ENCODE results near the gene PRELID3B.

Gene PRELID3B

GRCh38 chr20:59004763-59005522 lies 37.6 kb downstream of the PRELID3B start:
- H3K4me3 ChIP-seq: peak overlapping the region; percentile 80 to 90
- intact Hi-C loops (cut with DNase I; ENCODE audit: low total_unique reads): no loop called here
- no peaks in the 10 kb centered on the region for H3K9me3 ChIP-seq
- H3K27ac ChIP-seq: peak overlapping the region; percentile 86 to 94
- peaks cover 11 to 29% (median 20%) of the 10 kb centered on the region in 3 donors for H3K36me3 ChIP-seq
- peak; percentile 67 to 80 for DNase-seq
- H3K27me3 ChIP-seq: no peaks in the 10 kb centered on the region
- no peak for TF ChIP-seq CTCF (IDR thresholded peaks at IDR 0.05)
- H3K4me1 ChIP-seq: peaks cover 0 to 55% (median 35%) of the 10 kb centered on the region in 4 donors

- Histone ChIP-seq H3K27me3 (no peaks in the 10 kb centered on the region), H3K9me3 (no peaks in the 10 kb centered on the region), H3K27ac (peak overlapping the region; percentile 86 to 94), H3K4me3 (peak overlapping the region in 1 of 2 donors; percentile 90), H3K36me3 (peaks cover 11 to 34% (median 22%) of the 10 kb centered on the region in 3 donors), H3K4me1 (peaks cover 0 to 50% (median 35%) of the 10 kb centered on the region in 4 donors)
- intact Hi-C loops (cut with DNase I; ENCODE audit: low total_unique reads): no loop called here
- no peak for TF ChIP-seq CTCF (IDR thresholded peaks at IDR 0.05)
- DNase-seq: peak in 1 of 2 donors; percentile 69
Measured at GRCh38 chr20:59004493-59004762, 38.2 kb downstream of the PRELID3B start.

- peak in 1 of 2 donors; percentile 57 for DNase-seq
- H3K4me1 ChIP-seq: peaks cover 0 to 50% (median 35%) of the 10 kb centered on the region in 4 donors
- intact Hi-C loops (cut with DNase I; ENCODE audit: low total_unique reads): no loop called here
- peak overlapping the region in 1 of 2 donors; percentile 90 for H3K4me3 ChIP-seq
- H3K27me3 ChIP-seq: no peaks in the 10 kb centered on the region
- H3K27ac ChIP-seq: peak overlapping the region; percentile 86 to 94
- H3K9me3 ChIP-seq: no peaks in the 10 kb centered on the region
- H3K36me3 ChIP-seq: peaks cover 11 to 38% (median 27%) of the 10 kb centered on the region in 3 donors
- no peak for TF ChIP-seq CTCF (IDR thresholded peaks at IDR 0.05)
Measured at GRCh38 chr20:59003836-59004492, 38.6 kb downstream of the PRELID3B start.

GRCh38 chr20:59002874-59003399 lies 39.6 kb downstream of the PRELID3B start:
- Histone ChIP-seq H3K27me3 (no peaks in the 10 kb centered on the region), H3K9me3 (no peaks in the 10 kb centered on the region), H3K36me3 (peaks cover 11 to 49% (median 36%) of the 10 kb centered on the region in 3 donors), H3K4me1 (peaks cover 0 to 49% (median 35%) of the 10 kb centered on the region in 4 donors), H3K4me3 (no peak overlapping the region), H3K27ac (no peak overlapping the region)
- no peak for TF ChIP-seq CTCF (IDR thresholded peaks at IDR 0.05)
- peak in 1 of 2 donors; percentile 60 for DNase-seq
- intact Hi-C loops (cut with DNase I; ENCODE audit: low total_unique reads): no loop called here

GRCh38 chr20:59002388-59002787 lies 40.2 kb downstream of the PRELID3B start:
- H3K36me3 ChIP-seq: peaks cover 15 to 54% (median 42%) of the 10 kb centered on the region in 3 donors
- H3K4me1 ChIP-seq: peaks cover 0 to 44% (median 33%) of the 10 kb centered on the region in 4 donors
- DNase-seq: peak in 1 of 2 donors; percentile 59
- intact Hi-C loops (cut with DNase I; ENCODE audit: low total_unique reads): no loop called here
- H3K27ac ChIP-seq: no peak overlapping the region
- TF ChIP-seq CTCF (IDR thresholded peaks at IDR 0.05): no peak
- H3K4me3 ChIP-seq: no peak overlapping the region
- H3K27me3 ChIP-seq: no peaks in the 10 kb centered on the region
- no peaks in the 10 kb centered on the region for H3K9me3 ChIP-seq

Measured in tibial artery (tissue), 4 donors.